IMR-90 (cell line): ENCODE data around the gene GRAMD1C. TPM values are rescaled to one million over a fixed set of nuclear protein-coding genes. Genes with fewer than 3 reads are reported as not detected.
A peak's percentile ranks its signal among the peaks of the same experiment; 100 is the strongest.
"Not testable (repeated sequence)": the region's sequence is repeated elsewhere in the genome, so short reads cannot be mapped to it uniquely, and the experiment has no call there.

Experiments used
- ATAC-seq: fragments of 200-7000 bp; cut with Tn5 transposase; 2 replicates; pipeline ENCODE4 v1.9.1; 2020; ENCODE audit warnings: low read depth, mild to moderate bottlenecking, moderate library complexity
- BruUV-seq: library from RNA; stranded (reverse); fragments of 400-500 nt; replicated peaks from 2 replicates; lab custom pipeline; 2021; lab: Mats Ljungman, UMichigan
- CTCF ChIA-PET: fragments of 300-600 bp; formaldehyde crosslinking; extraction: SDS; loops from one replicate; lab custom pipeline; 2021; ENCODE audit warnings: antibody characterized with exemption; lab: Yijun Ruan, JAX
- POLR2A ChIA-PET: fragments of 300-600 bp; sonication (Branson Sonifier 250); formaldehyde crosslinking; loops from one replicate; lab custom pipeline; 2022; ENCODE audit warnings: antibody characterized with exemption; ENCODE audit not compliant: unreplicated experiment; lab: Charles Lee
- DNase-seq: peaks from one replicate; pipeline ENCODE4 v3.0.0; 2013
- H2AFZ ChIP-seq: replicated peaks from 2 replicates; pipeline ENCODE3; 2013; ENCODE audit warnings: low read length, mild to moderate bottlenecking; ENCODE audit not compliant: poor library complexity
- H2AK5ac ChIP-seq: 2 replicates; pipeline ENCODE4 v1.6.1; 2013; ENCODE audit warnings: low read depth, low read length, inconsistent platforms
- H2AK9ac ChIP-seq: replicated peaks from 2 replicates; pipeline ENCODE3; 2013; ENCODE audit warnings: mild to moderate bottlenecking, low read depth, low read length, moderate library complexity; ENCODE audit not compliant: poor library complexity
- H2BK120ac ChIP-seq: 2 replicates; pipeline ENCODE4 v1.6.1; 2013; ENCODE audit warnings: low read depth, low read length, inconsistent platforms
- H2BK15ac ChIP-seq: 3 replicates; pipeline ENCODE4 v1.6.1; 2013; ENCODE audit warnings: low read depth, low read length, inconsistent platforms
- H2BK20ac ChIP-seq: 2 replicates; pipeline ENCODE4 v1.6.1; 2013; ENCODE audit warnings: low read depth, mild to moderate bottlenecking, inconsistent platforms, low read length, moderate library complexity
- H2BK5ac ChIP-seq: 2 replicates; pipeline ENCODE4 v1.6.1; 2013; ENCODE audit warnings: mild to moderate bottlenecking, low read depth, low read length, inconsistent platforms; ENCODE audit not compliant: poor library complexity, severe bottlenecking
- H3K14ac ChIP-seq: replicated peaks from 2 replicates; pipeline ENCODE4 v1.6.1; 2013; ENCODE audit warnings: low read depth, low read length, inconsistent platforms
- H3K18ac ChIP-seq: 2 replicates; pipeline ENCODE4 v1.6.1; 2013; ENCODE audit warnings: low read depth, low read length, control low read depth
- H3K23ac ChIP-seq: 2 replicates; pipeline ENCODE4 v1.6.1; 2013; ENCODE audit warnings: low read depth, low read length, inconsistent platforms
- H3K27ac ChIP-seq: 2 replicates; pipeline ENCODE4 v1.5.1; 2013; ENCODE audit warnings: mild to moderate bottlenecking, control low read depth, low read length; ENCODE audit not compliant: insufficient read depth
- H3K27me3 ChIP-seq: 2 replicates; pipeline ENCODE4 v1.6.1; 2013; ENCODE audit warnings: low read length; ENCODE audit not compliant: control insufficient read depth, insufficient read depth
- H3K36me3 ChIP-seq: 2 replicates; pipeline ENCODE4 v1.6.1; 2013; ENCODE audit warnings: low read length, mixed read lengths; ENCODE audit not compliant: control insufficient read depth, insufficient read depth
- H3K4ac ChIP-seq: 2 replicates; pipeline ENCODE4 v1.6.1; 2013; ENCODE audit warnings: low read depth, low read length, inconsistent platforms
- H3K4me1 ChIP-seq: 2 replicates; pipeline ENCODE4 v1.6.1; 2013; ENCODE audit warnings: low read length, mixed read lengths; ENCODE audit not compliant: control insufficient read depth, insufficient read depth
- H3K4me2 ChIP-seq: 2 replicates; pipeline ENCODE4 v1.6.1; 2013; ENCODE audit warnings: low read depth, mild to moderate bottlenecking, control low read depth, low read length, moderate library complexity
- H3K4me3 ChIP-seq: 2 replicates; pipeline ENCODE4 v1.5.1; 2013; ENCODE audit warnings: low read depth, mild to moderate bottlenecking, control low read depth, low read length, moderate library complexity; ENCODE audit not compliant: insufficient read depth
- H3K56ac ChIP-seq: 2 replicates; pipeline ENCODE4 v1.6.1; 2013; ENCODE audit warnings: low read length, inconsistent platforms; ENCODE audit not compliant: insufficient read depth; ENCODE audit errors: extremely low read depth
- H3K79me1 ChIP-seq, 2 experiments: 2 replicates each; pipeline ENCODE4 v1.6.1; 2013; ENCODE audit warnings: low read length in 2 of 2, inconsistent platforms in 1 of 2, low read depth in 1 of 2
- H3K9ac ChIP-seq: 2 replicates; pipeline ENCODE4 v1.6.1; 2013; ENCODE audit warnings: low read depth, low read length, control low read depth
- H3K9me1 ChIP-seq: 2 replicates; pipeline ENCODE4 v1.6.1; 2013; ENCODE audit warnings: low read length, inconsistent platforms; ENCODE audit not compliant: insufficient read depth
- H3K9me3 ChIP-seq: 2 replicates; pipeline ENCODE4 v1.6.1; 2013; ENCODE audit warnings: low read length; ENCODE audit not compliant: control insufficient read depth, insufficient read depth
- H4K20me1 ChIP-seq: 2 replicates; pipeline ENCODE4 v1.6.1; 2013; ENCODE audit warnings: low read length, inconsistent platforms; ENCODE audit not compliant: insufficient read depth
- H4K5ac ChIP-seq: 2 replicates; pipeline ENCODE4 v1.6.1; 2013; ENCODE audit warnings: mild to moderate bottlenecking, low read depth, low read length, control low read depth
- H4K8ac ChIP-seq, 2 experiments: 2 replicates each; pipeline ENCODE4 v1.6.1; 2013; ENCODE audit warnings: low read depth in 2 of 2, low read length in 2 of 2, control low read depth in 1 of 2, inconsistent platforms in 1 of 2
- H4K91ac ChIP-seq: 2 replicates; pipeline ENCODE4 v1.6.1; 2013; ENCODE audit warnings: low read depth, low read length, inconsistent platforms; ENCODE audit not compliant: insufficient read depth
- CHD1 ChIP-seq: IDR thresholded peaks from 2 replicates; pipeline ENCODE4 v1.6.1; 2012; ENCODE audit warnings: low read depth, low read length, improper control_type of control experiment
- MAFK ChIP-seq: IDR thresholded peaks from 2 replicates; pipeline ENCODE4 v1.6.1; 2012; ENCODE audit warnings: low read depth, low read length, improper control_type of control experiment
- RFX5 ChIP-seq: IDR thresholded peaks from 2 replicates; pipeline ENCODE4 v1.8.0; 2012; ENCODE audit warnings: low read depth, mild to moderate bottlenecking, low read length, moderate library complexity
- WGBS, 2 experiments: methylation state at CpG; one replicate each; pipeline versions ENCODE4 v1.1.5 to v1.1.7; 2013; ENCODE audit warnings: missing lambda C conversion rate in 2 of 2; ENCODE audit not compliant: insufficient read length in 1 of 2; ENCODE audit errors: extremely low coverage in 2 of 2; 5-methylcytosine and 5-hydroxymethylcytosine counted together
- dilution Hi-C: fragments of 300-500 bp; cut with HindIII; formaldehyde crosslinking; loops from one replicate; pipeline ENCODE4 v1.14.3; 2018; ENCODE audit warnings: low sequenced_read_pairs; ENCODE audit not compliant: unreplicated experiment
- in situ Hi-C: fragments of 300-500 bp; cut with MboI; formaldehyde crosslinking; loops from 3 replicates; pipeline ENCODE4 v1.14.3; 2019; ENCODE audit warnings: low sequenced_read_pairs, inconsistent platforms, mixed read lengths
- intact Hi-C: fragments of 100-400 bp; cut with micrococcal nuclease; formaldehyde crosslinking; loops from 2 replicates; pipeline ENCODE4 v1.10.0; 2022
- polyA plus RNA-seq, 3 experiments: library from polyadenylated mRNA; depleted of rRNA; stranded (reverse); fragments of >200 nt; gene quantifications; 2 replicates each; pipeline ENCODE4 v1.2.3, GENCODE V29; 2012; ENCODE audit warnings: low replicate concordance in 1 of 3
- total RNA-seq: library from RNA; depleted of rRNA; stranded (reverse); fragments of >200 nt; gene quantifications from 2 replicates; pipeline ENCODE4 v1.2.3, GENCODE V29; 2012
- TF ChIP-seq, protein P1 (sequence below): fragments of 150-350 bp; IDR thresholded peaks from 2 replicates; pipeline ENCODE4 v1.6.1; 2017; ENCODE audit warnings: mild to moderate bottlenecking, antibody characterized with exemption, low read length, low read depth

Gene GRAMD1C
- total and polyA plus RNA-seq, 2 of the 4 experiments (the other 2 are of a cell fraction) = 2.5 to 5.0 TPM

DNA sequence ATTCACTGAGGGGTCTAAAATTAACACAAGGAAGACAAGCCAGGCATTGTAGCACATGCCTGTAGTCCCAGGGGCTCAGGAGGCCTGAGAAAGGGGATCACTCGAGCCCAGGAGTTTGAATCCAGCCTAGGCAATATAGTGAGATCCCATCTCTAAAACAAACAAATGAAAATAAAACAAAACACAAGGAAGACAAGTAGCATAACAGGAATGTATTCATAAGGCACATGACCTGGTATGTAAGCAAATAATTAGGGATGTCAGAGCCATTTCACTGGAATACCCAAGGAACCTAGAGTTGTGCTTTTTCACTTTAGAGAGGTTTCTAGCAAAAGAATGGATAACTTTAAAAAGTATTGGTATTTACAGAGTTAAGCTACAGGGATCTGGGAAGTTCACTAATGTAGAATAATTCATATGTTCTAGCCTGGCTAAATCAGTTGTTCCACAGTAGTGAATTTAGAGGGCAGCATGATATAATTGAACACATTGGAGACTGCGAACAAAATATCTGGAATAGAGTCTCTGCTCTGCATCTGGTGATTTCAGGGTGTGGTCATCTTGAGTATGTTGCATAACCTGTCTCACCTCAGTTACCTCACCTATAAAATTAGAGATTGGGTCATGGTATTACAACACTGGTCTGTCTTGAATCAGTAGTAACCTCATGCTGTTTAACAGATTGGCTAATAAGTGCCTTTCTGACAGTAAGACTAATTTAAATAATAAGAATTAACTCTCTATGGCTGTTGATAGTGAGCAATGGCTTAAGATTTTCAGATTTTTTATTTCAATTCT lies 9.3 kb downstream of the GRAMD1C start:
- no peak overlapping the region for H4K5ac ChIP-seq
- H2BK20ac ChIP-seq = peak overlapping the region; percentile 27; the same call in 1 of the 2 replicates
- H3K18ac ChIP-seq = no peak overlapping the region
- H3K4me1 ChIP-seq = peaks cover 4% of the 10 kb centered on the region; the same call in 1 of the 2 replicates
- no peaks in the 10 kb centered on the region for H3K9me3 ChIP-seq
- no peak overlapping the region for H2AK5ac ChIP-seq
- no peaks in the 10 kb centered on the region for H3K36me3 ChIP-seq
- ATAC-seq (peak; percentile 68), DNase-seq (no peak)
- H3K9me1 ChIP-seq = no peaks in the 10 kb centered on the region; the same call in 1 of the 2 replicates
- H3K79me1 ChIP-seq = no peaks in the 10 kb centered on the region
- H3K4me2 ChIP-seq = no peak overlapping the region
- BruUV-seq = no TSS peak
- no peak overlapping the region for H2AK9ac ChIP-seq
- no peak overlapping the region for H3K4me3 ChIP-seq
- H3K27me3 ChIP-seq = no peaks in the 10 kb centered on the region
- no peak overlapping the region for H2BK120ac ChIP-seq
- no peak overlapping the region for H3K27ac ChIP-seq
- no peaks in the 10 kb centered on the region for H4K20me1 ChIP-seq
- no peak overlapping the region for H4K8ac ChIP-seq
- no peak overlapping the region for H3K56ac ChIP-seq
- H3K4ac ChIP-seq = no peak overlapping the region
- H3K9ac ChIP-seq = no peak overlapping the region
- ChIA-PET POLR2A (no interaction called here), CTCF (no interaction called here)
- H4K91ac ChIP-seq = no peak overlapping the region
- H2BK15ac ChIP-seq = no peak overlapping the region
- TF ChIP-seq, protein P1, sequence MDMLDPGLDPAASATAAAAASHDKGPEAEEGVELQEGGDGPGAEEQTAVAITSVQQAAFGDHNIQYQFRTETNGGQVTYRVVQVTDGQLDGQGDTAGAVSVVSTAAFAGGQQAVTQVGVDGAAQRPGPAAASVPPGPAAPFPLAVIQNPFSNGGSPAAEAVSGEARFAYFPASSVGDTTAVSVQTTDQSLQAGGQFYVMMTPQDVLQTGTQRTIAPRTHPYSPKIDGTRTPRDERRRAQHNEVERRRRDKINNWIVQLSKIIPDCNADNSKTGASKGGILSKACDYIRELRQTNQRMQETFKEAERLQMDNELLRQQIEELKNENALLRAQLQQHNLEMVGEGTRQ = 0 out of 2 replicates have a peak, but pooled peaks have one; percentile 12
- no peak for TF ChIP-seq MAFK
- no peak for TF ChIP-seq RFX5
- no peak for TF ChIP-seq CHD1
- WGBS, 2 experiments = no CpG with 5 or more reads among the region's 2 CpGs
- H3K23ac ChIP-seq = no peak overlapping the region
- in situ Hi-C loops = loop anchor here (10.0 kb wide), 1 partner anchor 217 kb away; no protein-coding TSS in a partner anchor
- no peak overlapping the region for H2BK5ac ChIP-seq
- no peak overlapping the region for H3K14ac ChIP-seq
- dilution Hi-C loops = no loop called here
- no peak overlapping the region for H2AFZ ChIP-seq
- intact Hi-C loops = loop anchor here (10.0 kb wide), 1 partner anchor 487 kb away; no protein-coding TSS in a partner anchor

DNA sequence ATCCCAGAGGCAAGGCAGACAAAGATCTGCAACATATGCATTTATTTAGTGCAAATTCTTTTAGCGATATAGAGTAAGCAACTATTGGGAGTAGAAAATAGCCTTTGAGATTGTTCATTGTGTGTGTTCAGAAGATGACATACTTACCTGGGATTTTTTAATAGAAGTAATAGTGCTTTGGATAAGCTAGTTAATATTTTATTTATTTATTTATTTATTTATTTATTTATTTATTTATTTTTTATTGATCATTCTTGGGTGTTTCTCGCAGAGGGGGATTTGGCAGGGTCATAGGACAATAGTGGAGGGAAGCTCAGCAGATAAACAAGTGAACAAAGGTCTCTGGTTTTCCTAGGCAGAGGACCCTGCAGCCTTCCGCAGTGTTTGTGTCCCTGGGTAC lies 10.5 kb downstream of the GRAMD1C start:
- H4K5ac ChIP-seq, BruUV-seq: not testable (repeated sequence)

More for the DNA sequence above, 10.5 kb downstream of the GRAMD1C start:
- H3K4me1 ChIP-seq, H4K20me1 ChIP-seq, H2BK15ac ChIP-seq, ATAC-seq, DNase-seq, H2AK5ac ChIP-seq, dilution Hi-C loops, H3K18ac ChIP-seq, POLR2A ChIA-PET, H3K36me3 ChIP-seq, H3K23ac ChIP-seq, H3K27me3 ChIP-seq, H3K27ac ChIP-seq, H2AFZ ChIP-seq, H3K9me1 ChIP-seq, H3K9me3 ChIP-seq, H4K91ac ChIP-seq, H2BK120ac ChIP-seq, CTCF ChIA-PET, H3K9ac ChIP-seq, H3K4me2 ChIP-seq, H3K4me3 ChIP-seq, H2AK9ac ChIP-seq, H2BK20ac ChIP-seq, H3K4ac ChIP-seq, H2BK5ac ChIP-seq, H3K14ac ChIP-seq, H3K56ac ChIP-seq, H4K8ac ChIP-seq, H3K79me1 ChIP-seq: not testable (repeated sequence)
- intact Hi-C loops = loop anchor here (10.0 kb wide), 1 partner anchor 486 kb away; no protein-coding TSS in a partner anchor
- WGBS, 2 experiments = no CpG with 5 or more reads among the region's 3 CpGs
- in situ Hi-C loops = loop anchor here (10.0 kb wide), 1 partner anchor 216 kb away; no protein-coding TSS in a partner anchor
